Measurements from ENCODE around the gene COL12A1. TPM values are rescaled to one million over a fixed set of nuclear protein-coding genes. Genes with fewer than 3 reads are reported as not detected.
A peak's percentile ranks its signal among the peaks of the same experiment; 100 is the strongest.

COL12A1 gene
- total and polyA plus RNA-seq, 2 donors (not counting 1 experiment from before 2014, with no cell fraction given), result 1,023 to 1,075 TPM

- no peak overlapping the region for H3K9ac ChIP-seq (ENCODE audit: insufficient read depth, low read length)
- H3K36me3 ChIP-seq (ENCODE audit: control insufficient read depth, insufficient read depth, low read length), result peaks cover 12% of the 10 kb centered on the region
- H3K4me1 ChIP-seq (ENCODE audit: control insufficient read depth, extremely low read depth, insufficient read depth, low read length), result peaks cover 17% of the 10 kb centered on the region
- no peak overlapping the region for H3K4me3 ChIP-seq (replicated peaks in 1 of 4; ENCODE audit: control extremely low read depth in 1 of 4, insufficient read depth in 1 of 4, low read depth in 3 of 4, low read length in 4 of 4)
- peaks cover 1% of the 10 kb centered on the region for H3K79me2 ChIP-seq (ENCODE audit: control insufficient read depth, insufficient read depth, low read length)
- no peaks in the 10 kb centered on the region for H3K27me3 ChIP-seq (ENCODE audit: control insufficient read depth, insufficient read depth, low read length)
- peak; percentile 31 to 62 for DNase-seq (ENCODE audit: low read depth in 2 of 2)
- no peak overlapping the region for H3K4me2 ChIP-seq (ENCODE audit: extremely low read depth, insufficient read depth, low read length)
- no peak overlapping the region for H3K27ac ChIP-seq (ENCODE audit: insufficient read depth, low read length)
- no peaks in the 10 kb centered on the region for H3K9me3 ChIP-seq (ENCODE audit: control insufficient read depth, insufficient read depth, low read depth, low read length)
- no peak for TF ChIP-seq EZH2 (IDR thresholded peaks at IDR 0.05; ENCODE audit: low read length, missing control alignments)
- TF ChIP-seq CTCF (conservative IDR thresholded peaks at IDR 0.05 in 1 of 2, IDR thresholded peaks at IDR 0.05 in 1 of 2; ENCODE audit: low read depth in 1 of 2, low read length in 2 of 2), result no peak
- H2AFZ ChIP-seq (ENCODE audit: low read length), result no peak overlapping the region
- no peaks in the 10 kb centered on the region for H4K20me1 ChIP-seq (ENCODE audit: control insufficient read depth, extremely low read depth, insufficient read depth, low read length)
Measured at GRCh38 chr6:75113446-75113845, 92.4 kb downstream of the COL12A1 start.

DNA sequence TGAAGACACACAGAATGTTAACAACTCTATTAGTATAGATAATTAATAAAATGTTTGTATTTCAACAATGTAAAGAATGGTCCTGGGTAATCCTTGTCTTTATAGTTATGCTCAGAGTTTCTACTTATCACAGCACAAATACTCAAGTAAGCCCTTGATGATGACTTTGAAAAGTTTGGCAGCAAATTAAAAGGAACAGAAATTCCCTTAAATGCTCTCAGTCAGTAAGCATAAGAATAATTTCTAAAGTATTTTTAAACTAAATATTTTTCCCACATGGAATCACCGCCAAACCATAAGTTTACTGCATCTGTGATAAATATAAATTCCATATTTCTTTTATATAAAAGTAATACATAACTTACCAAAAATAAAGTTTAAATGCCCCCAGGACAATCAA, 96.1 kb downstream of the COL12A1 start:
- H3K9me3 ChIP-seq (ENCODE audit: control insufficient read depth, insufficient read depth, low read depth, low read length), result no peaks in the 10 kb centered on the region
- H3K4me2 ChIP-seq (ENCODE audit: extremely low read depth, insufficient read depth, low read length), result peak overlapping the region; percentile 55
- peaks cover 7% of the 10 kb centered on the region for H3K36me3 ChIP-seq (ENCODE audit: control insufficient read depth, insufficient read depth, low read length)

GRCh38 chr6:75109022-75109421, 96.8 kb downstream of the COL12A1 start:
- Histone ChIP-seq H3K4me2 (ENCODE audit: extremely low read depth, insufficient read depth, low read length) (peak overlapping the region; percentile 55), H3K27me3 (ENCODE audit: control insufficient read depth, insufficient read depth, low read length) (no peaks in the 10 kb centered on the region), H4K20me1 (ENCODE audit: control insufficient read depth, extremely low read depth, insufficient read depth, low read length) (no peaks in the 10 kb centered on the region), H3K79me2 (ENCODE audit: control insufficient read depth, insufficient read depth, low read length) (no peaks in the 10 kb centered on the region), H3K9ac (ENCODE audit: insufficient read depth, low read length) (no peak overlapping the region), H3K9me3 (ENCODE audit: control insufficient read depth, insufficient read depth, low read depth, low read length) (no peaks in the 10 kb centered on the region), H3K36me3 (ENCODE audit: control insufficient read depth, insufficient read depth, low read length) (peaks cover 8% of the 10 kb centered on the region), H3K4me3 (replicated peaks in 1 of 4; ENCODE audit: control extremely low read depth in 1 of 4, insufficient read depth in 1 of 4, low read depth in 3 of 4, low read length in 4 of 4) (no peak overlapping the region), H3K27ac (ENCODE audit: insufficient read depth, low read length) (no peak overlapping the region), H2AFZ (ENCODE audit: low read length) (no peak overlapping the region), H3K4me1 (ENCODE audit: control insufficient read depth, extremely low read depth, insufficient read depth, low read length) (peaks cover 12% of the 10 kb centered on the region)
- DNase-seq (ENCODE audit: low read depth in 2 of 2), result peak in 1 of 2 donors; percentile 36
- no peak for TF ChIP-seq CTCF (conservative IDR thresholded peaks at IDR 0.05 in 1 of 2, IDR thresholded peaks at IDR 0.05 in 1 of 2; ENCODE audit: low read depth in 1 of 2, low read length in 2 of 2)
- no peak for TF ChIP-seq EZH2 (IDR thresholded peaks at IDR 0.05; ENCODE audit: low read length, missing control alignments)

More for the DNA sequence above, 96.1 kb downstream of the COL12A1 start:
- Histone ChIP-seq H3K4me1 (ENCODE audit: control insufficient read depth, extremely low read depth, insufficient read depth, low read length) (peaks cover 16% of the 10 kb centered on the region), H4K20me1 (ENCODE audit: control insufficient read depth, extremely low read depth, insufficient read depth, low read length) (no peaks in the 10 kb centered on the region), H3K27ac (ENCODE audit: insufficient read depth, low read length) (no peak overlapping the region), H3K9ac (ENCODE audit: insufficient read depth, low read length) (no peak overlapping the region), H3K4me3 (replicated peaks in 1 of 4; ENCODE audit: control extremely low read depth in 1 of 4, insufficient read depth in 1 of 4, low read depth in 3 of 4, low read length in 4 of 4) (no peak overlapping the region), H2AFZ (ENCODE audit: low read length) (no peak overlapping the region), H3K79me2 (ENCODE audit: control insufficient read depth, insufficient read depth, low read length) (no peaks in the 10 kb centered on the region), H3K27me3 (ENCODE audit: control insufficient read depth, insufficient read depth, low read length) (no peaks in the 10 kb centered on the region)
- TF ChIP-seq CTCF (conservative IDR thresholded peaks at IDR 0.05 in 1 of 2, IDR thresholded peaks at IDR 0.05 in 1 of 2; ENCODE audit: low read depth in 1 of 2, low read length in 2 of 2) (no peak), EZH2 (IDR thresholded peaks at IDR 0.05; ENCODE audit: low read length, missing control alignments) (no peak)
- DNase-seq (ENCODE audit: low read depth in 2 of 2), result peak in 1 of 2 donors; percentile 71
